Endothelial cell of umbilical vein (primary cell): Measurements from ENCODE around the gene OPA1.

Source experiments
- EZH2 ChIP-seq: IDR thresholded peaks from 2 replicates; pipeline ENCODE4 v1.6.1; 2012; ENCODE audit warnings: borderline replicate concordance, low read depth, mild to moderate bottlenecking, moderate library complexity, low read length, inconsistent platforms; ENCODE audit not compliant: severe bottlenecking
- FOS ChIP-seq: IDR thresholded peaks from 2 replicates; pipeline ENCODE4 v1.6.1; 2011; ENCODE audit warnings: mild to moderate bottlenecking, low read length, moderate library complexity, borderline replicate concordance; ENCODE audit not compliant: insufficient read depth
- GATA2 ChIP-seq: IDR thresholded peaks from 2 replicates; pipeline ENCODE4 v1.7.0; 2011; ENCODE audit warnings: low read depth, mild to moderate bottlenecking, moderate library complexity, mixed read lengths, low read length; ENCODE audit not compliant: insufficient read length, insufficient read depth
- JUN ChIP-seq: IDR thresholded peaks from 2 replicates; pipeline ENCODE4 v1.6.1; 2011; ENCODE audit warnings: borderline replicate concordance, low read depth; ENCODE audit not compliant: insufficient read length, insufficient read depth
- MYC ChIP-seq: IDR thresholded peaks from one replicate; pipeline ENCODE4 v1.6.1; 2011; ENCODE audit warnings: mild to moderate bottlenecking, low read depth, low read length
- POLR2A ChIP-seq: IDR thresholded peaks from 2 replicates; pipeline ENCODE4 v1.6.1; 2012; ENCODE audit warnings: low read depth, mild to moderate bottlenecking, control low read depth, low read length
- POLR2AphosphoS5 ChIP-seq: IDR thresholded peaks from 2 replicates; pipeline ENCODE4 v1.6.1; 2012; ENCODE audit warnings: low read depth, mild to moderate bottlenecking, control low read depth, low read length, moderate library complexity; ENCODE audit not compliant: insufficient read depth
- TF ChIP-seq, protein P1 (sequence below), 2 donors: IDR thresholded peaks; 1 replicate in 1 of 2; 2 replicates in 1 of 2; pipeline ENCODE4 v1.5.1; 2011; ENCODE audit warnings: low read length in 2 of 2, mild to moderate bottlenecking in 2 of 2, moderate library complexity in 2 of 2, control low read depth in 1 of 2, inconsistent platforms in 1 of 2, low read depth in 1 of 2; ENCODE audit not compliant: insufficient read depth in 1 of 2; ENCODE audit errors: extremely low read depth in 1 of 2
- TF ChIP-seq, protein P2 (sequence below): IDR thresholded peaks from 2 replicates; pipeline ENCODE4 v1.6.1; 2011; ENCODE audit not compliant: insufficient read depth, insufficient read length

DNA sequence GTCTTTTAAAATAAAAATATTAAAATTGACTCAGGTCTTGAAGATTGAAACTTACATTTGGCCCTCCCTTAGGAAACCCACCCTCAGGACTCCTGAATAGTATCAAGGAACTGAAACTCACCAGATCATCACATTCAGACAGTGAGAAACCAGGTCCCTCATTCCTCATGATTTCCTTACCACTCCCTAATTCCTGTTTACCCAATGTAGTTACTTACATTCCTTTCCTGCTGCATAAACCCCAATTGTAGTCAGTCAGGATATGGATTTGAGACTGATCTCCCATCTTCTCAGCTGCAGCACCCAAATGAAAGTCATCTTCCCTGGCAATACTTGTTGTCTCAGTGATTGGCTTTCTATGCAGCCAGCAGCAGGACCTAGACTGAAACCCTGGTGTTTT, 46.9 kb upstream of the OPA1 start:
- TF ChIP-seq POLR2A, result no peak
- TF ChIP-seq JUN, result no peak
- TF ChIP-seq, protein P1, sequence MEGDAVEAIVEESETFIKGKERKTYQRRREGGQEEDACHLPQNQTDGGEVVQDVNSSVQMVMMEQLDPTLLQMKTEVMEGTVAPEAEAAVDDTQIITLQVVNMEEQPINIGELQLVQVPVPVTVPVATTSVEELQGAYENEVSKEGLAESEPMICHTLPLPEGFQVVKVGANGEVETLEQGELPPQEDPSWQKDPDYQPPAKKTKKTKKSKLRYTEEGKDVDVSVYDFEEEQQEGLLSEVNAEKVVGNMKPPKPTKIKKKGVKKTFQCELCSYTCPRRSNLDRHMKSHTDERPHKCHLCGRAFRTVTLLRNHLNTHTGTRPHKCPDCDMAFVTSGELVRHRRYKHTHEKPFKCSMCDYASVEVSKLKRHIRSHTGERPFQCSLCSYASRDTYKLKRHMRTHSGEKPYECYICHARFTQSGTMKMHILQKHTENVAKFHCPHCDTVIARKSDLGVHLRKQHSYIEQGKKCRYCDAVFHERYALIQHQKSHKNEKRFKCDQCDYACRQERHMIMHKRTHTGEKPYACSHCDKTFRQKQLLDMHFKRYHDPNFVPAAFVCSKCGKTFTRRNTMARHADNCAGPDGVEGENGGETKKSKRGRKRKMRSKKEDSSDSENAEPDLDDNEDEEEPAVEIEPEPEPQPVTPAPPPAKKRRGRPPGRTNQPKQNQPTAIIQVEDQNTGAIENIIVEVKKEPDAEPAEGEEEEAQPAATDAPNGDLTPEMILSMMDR (IDR thresholded peaks at IDR 0.05; ENCODE audit: extremely low read depth in 1 of 2, insufficient read depth in 1 of 2, low read depth in 1 of 2, low read length in 2 of 2), result no peak
- TF ChIP-seq EZH2, result no peak
- TF ChIP-seq POLR2AphosphoS5, result no peak
- TF ChIP-seq, protein P2, sequence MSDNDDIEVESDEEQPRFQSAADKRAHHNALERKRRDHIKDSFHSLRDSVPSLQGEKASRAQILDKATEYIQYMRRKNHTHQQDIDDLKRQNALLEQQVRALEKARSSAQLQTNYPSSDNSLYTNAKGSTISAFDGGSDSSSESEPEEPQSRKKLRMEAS, result no peak
- TF ChIP-seq GATA2, result no peak
- no peak for TF ChIP-seq FOS
- TF ChIP-seq MYC, result no peak
